AG09319 (cell line): ENCODE measurements around the gene PITPNB.

ENCODE experiments used
- DNase-seq: peaks from one replicate; pipeline ENCODE4 v3.0.0-alpha.2; 2010; ENCODE audit warnings: low read depth; ENCODE audit errors: extremely low read depth
- TF ChIP-seq, protein P1 (sequence below): IDR thresholded peaks from 2 replicates; pipeline ENCODE4 v1.5.1; 2011; ENCODE audit warnings: low read depth, mild to moderate bottlenecking, inconsistent platforms, low read length, moderate library complexity

PITPNB gene

DNA sequence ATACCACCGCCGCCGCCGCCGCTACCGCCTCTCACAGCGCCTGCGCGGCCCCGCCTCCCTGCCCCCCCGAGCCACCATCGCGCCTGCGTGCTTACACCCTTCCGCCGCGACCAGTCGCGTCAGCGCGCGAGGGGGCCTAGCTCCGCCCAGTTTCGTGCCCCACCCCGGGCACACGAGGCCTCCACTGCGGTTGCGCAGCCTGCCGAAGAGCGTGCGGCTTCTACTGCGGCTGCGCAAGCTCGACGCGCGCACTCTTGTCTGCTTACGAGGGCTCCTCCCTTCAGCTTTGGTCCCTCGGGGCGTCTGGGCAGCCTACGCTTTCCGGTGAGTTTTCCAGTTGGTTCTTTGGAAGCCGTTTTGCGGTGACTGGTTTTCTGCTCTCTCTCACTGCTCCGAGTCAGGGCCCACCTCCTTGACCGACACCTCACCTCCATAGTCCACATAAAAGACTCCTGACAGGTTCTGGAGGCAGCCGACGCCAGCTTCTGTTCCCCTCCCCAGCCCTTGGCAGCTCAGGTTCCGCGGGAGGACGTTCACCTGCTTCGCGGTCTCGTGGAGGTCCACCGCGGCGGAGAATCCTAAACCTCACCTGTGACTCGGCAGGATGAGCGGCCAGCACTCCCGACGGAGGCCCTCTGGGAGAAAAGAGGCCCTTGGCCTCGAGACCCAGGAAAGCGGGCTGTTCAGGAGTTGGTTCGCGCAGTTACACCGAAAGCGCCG, at the start of gene PITPNB:
TSS of gene PITPNB (minus strand) at position 35 of the 720 bp plus-strand sequence. CDS start 65 bp downstream, outside the sequence.
- peak; percentile 96 for DNase-seq
- TF ChIP-seq, protein P1, sequence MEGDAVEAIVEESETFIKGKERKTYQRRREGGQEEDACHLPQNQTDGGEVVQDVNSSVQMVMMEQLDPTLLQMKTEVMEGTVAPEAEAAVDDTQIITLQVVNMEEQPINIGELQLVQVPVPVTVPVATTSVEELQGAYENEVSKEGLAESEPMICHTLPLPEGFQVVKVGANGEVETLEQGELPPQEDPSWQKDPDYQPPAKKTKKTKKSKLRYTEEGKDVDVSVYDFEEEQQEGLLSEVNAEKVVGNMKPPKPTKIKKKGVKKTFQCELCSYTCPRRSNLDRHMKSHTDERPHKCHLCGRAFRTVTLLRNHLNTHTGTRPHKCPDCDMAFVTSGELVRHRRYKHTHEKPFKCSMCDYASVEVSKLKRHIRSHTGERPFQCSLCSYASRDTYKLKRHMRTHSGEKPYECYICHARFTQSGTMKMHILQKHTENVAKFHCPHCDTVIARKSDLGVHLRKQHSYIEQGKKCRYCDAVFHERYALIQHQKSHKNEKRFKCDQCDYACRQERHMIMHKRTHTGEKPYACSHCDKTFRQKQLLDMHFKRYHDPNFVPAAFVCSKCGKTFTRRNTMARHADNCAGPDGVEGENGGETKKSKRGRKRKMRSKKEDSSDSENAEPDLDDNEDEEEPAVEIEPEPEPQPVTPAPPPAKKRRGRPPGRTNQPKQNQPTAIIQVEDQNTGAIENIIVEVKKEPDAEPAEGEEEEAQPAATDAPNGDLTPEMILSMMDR, result no peak

DNA sequence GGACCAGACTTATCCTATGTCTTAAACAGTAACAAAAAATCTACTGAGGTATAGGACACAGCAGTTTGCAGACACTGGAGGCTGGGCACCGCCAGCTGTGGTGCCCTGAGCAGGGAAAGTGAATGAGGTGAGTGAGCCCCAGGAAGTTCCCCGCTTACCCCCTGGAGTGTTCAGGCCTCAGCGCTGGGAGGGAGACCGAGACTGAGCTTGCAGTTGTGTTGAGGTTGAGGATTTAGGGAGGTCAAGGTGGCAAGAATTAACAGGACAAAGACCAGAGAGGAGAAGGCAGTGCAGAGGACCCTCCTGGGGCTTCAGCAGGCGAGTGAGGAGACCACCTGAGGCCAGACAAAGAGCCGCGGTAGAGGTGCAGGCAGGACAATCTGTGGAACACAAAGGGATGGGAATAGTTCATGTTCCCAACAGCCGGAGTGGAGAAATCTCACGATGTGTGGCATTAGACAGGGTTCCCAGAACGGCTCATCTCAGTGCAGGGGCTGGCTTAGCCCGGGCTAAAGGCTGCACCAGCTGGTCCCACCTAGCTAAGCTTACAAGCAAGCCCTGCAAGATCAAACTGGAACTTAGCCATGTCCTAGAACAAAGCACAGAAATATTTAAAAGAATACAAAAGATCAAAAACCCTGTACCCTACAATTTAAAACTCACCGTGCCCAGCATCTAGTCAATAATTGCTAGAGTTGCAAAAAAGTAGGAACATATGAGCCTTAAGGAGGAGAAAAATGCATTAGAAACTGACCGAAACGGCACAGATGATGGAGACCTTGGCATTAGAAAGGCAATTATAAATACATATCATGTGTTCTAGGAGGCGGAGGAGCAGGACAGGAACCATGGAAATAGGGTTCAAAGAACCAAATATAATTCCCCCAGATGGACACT, 47.4 kb upstream of the PITPNB start:
- no peak for DNase-seq
- TF ChIP-seq, protein P1, result no peak

DNA sequence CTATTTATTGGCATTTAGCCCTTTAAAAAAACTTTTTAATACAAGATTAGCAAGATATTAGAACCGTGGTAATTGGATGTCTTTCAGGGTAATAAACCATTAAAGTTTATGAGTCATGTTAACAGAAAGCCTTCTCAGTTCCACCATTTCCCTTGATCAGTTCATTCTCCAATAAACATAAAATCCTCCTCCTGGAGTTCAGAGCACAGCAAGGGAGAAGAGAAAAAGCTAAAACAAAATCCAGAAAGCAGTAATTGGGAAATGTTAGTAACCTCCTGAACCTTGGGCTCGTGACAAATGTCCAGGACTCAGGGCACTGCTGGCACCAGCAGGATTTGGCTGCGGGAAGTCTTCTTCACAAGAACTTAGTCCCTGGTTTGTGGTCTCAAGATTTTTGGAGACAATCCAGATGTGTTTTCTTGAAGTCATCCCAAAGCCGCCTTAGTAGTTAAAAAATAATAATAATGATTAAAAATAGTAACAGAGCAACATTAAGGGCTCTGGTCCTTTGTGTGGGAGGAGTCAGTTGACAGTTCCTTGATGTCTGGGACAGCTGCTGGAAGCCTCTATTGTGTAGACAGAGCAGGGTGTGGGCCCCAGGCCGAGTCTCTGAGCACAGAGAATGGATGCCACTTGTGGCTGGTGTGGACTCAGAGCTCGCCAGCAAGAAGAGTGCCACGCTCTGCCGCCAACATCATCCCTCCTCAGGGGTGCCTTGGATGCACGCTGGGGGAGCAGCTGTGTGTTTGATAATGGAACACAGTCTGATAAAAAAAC, 43.4 kb upstream of the PITPNB start:
- TF ChIP-seq, protein P1, result no peak
- no peak for DNase-seq

DNA sequence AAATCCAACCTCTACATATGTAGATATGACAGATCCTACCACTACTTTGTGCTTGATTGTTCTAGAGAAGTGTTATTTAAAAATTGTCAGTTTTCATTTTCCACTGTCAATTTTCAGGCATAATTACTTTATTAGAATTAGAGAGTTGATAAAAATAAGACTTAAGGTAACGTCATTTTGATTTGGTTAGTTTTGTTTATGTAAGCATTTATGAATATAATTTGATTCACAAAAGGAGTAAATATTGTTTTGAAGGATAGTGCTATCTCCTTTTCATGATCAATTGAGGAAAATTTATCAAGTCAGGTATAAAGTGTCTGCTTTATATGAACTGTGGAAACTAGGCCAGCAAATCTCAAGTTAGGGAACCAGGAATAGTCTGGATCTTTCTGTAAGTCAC, 42.6 kb upstream of the PITPNB start:
- no peak for DNase-seq
- TF ChIP-seq, protein P1, result no peak

DNA sequence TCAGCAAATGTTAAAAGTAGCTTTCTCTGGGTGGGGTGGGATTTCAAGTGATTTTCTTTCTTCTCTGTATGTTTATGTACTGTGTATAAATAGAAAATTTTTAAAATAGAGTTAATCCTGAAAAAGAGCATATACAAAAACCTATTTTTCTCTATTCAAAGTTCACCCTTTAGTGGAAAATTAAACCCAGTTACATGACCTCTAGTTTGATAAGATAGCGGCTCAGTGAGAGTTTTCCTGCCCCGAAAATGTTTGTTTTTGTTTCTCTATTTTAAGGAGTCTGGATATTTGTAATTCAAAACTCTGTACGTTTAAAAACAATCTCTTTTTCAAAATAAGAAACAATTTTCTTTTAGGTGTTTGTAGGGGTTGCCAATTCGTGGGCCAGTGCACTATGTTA, 42.1 kb upstream of the PITPNB start:
- DNase-seq, result no peak
- TF ChIP-seq, protein P1, result no peak

DNA sequence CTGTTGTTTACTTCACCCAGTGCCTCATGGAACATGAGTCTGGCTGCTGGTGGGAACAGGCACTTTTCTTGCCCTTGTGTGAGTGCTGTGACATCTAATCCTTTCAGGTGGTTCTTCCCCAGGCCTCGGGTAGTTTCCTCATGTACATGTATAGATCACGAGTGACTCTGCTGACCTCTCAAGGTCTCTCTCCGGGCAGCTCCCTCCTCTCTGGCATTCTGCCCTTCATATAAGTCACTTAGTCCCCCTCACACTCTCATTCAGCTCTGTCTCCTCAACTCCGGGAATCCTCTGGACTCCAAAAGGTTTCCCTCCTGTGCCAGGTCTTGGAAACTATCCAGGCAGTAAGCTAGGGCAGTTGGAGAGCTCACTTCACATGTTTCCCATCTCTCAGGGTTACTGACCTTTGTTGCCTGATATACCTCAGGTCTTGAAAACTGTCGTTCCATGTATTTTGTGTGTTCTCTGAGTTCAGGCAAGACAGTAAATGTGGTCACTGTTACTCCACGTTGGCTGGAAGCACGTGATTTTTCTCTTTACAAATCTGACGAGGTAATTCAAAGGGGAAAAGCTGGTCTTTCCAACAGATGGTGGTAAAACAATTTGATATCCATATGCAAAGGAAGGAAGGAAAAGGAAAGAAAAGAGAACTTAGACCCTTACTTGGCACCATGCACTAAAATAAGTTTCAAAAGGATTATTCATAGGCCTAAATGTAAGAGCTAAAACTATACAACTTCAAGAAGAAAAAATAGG, 40.5 kb upstream of the PITPNB start:
- DNase-seq, result no peak
- TF ChIP-seq, protein P1, result no peak
